Measurements from ENCODE around the gene CTNNA3. TPM values are rescaled to one million over a fixed set of nuclear protein-coding genes. Genes with fewer than 3 reads are reported as not detected.

The CTNNA3 gene
- total RNA-seq, 4 donors from 2014 or later = 1.2 to 7.1 (median 1.3) TPM

DNA sequence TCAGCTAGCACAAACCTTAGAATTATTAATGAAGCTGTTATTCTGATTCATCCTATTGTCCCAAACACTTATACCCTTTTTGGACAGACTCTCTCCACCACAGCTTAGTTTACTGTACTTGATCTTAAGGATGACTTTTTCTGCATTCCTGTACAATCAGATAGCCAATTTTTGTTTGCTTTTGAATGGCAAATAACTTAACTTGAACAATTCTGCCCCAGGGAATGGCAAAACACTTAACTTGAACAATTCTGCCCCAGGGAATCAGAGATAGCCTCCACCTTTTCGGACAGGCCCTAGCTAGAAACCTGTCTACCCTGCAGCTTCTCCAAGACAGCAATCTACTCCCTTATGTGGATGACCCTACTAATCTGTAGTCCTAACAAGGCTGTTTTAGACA is 1438.2 kb downstream of the CTNNA3 start:
- DNase-seq (ENCODE audit: low spot score) (no peak), ATAC-seq (ENCODE audit: low FRiP score) (no peak)
- TF ChIP-seq, protein P1, sequence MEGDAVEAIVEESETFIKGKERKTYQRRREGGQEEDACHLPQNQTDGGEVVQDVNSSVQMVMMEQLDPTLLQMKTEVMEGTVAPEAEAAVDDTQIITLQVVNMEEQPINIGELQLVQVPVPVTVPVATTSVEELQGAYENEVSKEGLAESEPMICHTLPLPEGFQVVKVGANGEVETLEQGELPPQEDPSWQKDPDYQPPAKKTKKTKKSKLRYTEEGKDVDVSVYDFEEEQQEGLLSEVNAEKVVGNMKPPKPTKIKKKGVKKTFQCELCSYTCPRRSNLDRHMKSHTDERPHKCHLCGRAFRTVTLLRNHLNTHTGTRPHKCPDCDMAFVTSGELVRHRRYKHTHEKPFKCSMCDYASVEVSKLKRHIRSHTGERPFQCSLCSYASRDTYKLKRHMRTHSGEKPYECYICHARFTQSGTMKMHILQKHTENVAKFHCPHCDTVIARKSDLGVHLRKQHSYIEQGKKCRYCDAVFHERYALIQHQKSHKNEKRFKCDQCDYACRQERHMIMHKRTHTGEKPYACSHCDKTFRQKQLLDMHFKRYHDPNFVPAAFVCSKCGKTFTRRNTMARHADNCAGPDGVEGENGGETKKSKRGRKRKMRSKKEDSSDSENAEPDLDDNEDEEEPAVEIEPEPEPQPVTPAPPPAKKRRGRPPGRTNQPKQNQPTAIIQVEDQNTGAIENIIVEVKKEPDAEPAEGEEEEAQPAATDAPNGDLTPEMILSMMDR (IDR thresholded peaks at IDR 0.05) = no peak

DNA sequence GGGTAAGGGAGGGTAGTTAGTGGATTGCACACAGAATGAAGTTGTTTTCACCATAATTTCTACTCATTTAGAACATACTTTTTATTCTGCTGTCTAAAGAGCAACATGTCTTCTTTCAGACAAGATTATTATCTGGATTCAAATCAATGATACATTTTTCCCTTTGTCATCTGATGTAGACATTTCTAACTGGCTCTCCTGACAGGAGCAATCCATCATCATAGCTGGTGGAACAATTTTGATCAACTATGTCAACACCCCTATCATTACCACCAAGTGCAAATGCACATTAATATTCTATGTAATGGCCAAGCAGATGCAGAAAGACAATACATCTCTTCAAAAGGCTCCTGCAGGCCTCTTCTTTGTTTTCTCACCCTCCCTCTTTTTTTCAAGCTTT is 1443.0 kb downstream of the CTNNA3 start:
- TF ChIP-seq, protein P1 (IDR thresholded peaks at IDR 0.05) = no peak
- DNase-seq (ENCODE audit: low spot score) (no peak), ATAC-seq (ENCODE audit: low FRiP score) (no peak)

DNA sequence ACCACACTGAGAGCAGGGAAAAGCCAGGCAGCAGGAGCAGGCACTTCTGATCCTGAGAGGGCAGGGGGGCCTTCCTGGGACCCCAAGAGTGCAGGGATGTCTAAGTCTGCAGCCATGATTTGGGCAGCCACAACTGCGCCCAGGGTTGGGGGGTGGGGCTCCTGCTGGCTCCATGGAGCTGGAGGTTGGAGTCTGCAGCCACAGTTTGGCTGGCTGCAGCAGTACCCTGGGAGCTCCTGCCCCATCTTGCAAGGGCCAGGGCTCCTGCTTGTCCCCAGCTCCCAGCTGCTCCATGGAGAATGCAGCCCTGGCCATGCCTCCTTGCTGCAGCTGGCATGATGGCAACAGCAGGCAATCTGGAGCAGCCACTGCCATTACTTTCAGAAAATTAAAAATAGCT is 1449.8 kb downstream of the CTNNA3 start:
- TF ChIP-seq, protein P1 (IDR thresholded peaks at IDR 0.05) = no peak
- no peak for DNase-seq (ENCODE audit: low spot score)
- ATAC-seq (ENCODE audit: low FRiP score) = no peak

DNA sequence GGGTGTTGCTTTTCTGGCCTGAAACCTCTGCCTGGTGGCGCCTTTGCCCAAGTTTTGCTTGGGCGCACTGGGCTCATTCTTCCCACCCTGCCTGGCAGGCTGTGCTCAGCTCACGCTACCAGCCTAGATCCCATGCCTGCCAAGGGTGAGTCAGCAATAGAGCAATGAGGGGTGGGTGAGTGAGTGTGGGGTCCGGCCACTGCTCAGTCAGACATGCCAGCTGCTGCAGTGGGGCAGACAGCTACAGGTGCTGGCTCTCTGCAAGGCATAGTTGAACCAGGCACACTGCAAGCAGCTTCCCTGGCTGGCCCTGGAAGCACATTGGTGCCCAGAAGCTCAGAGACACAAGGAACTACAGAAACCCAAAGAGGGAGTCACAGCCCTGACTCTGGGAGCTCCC is 1451.0 kb downstream of the CTNNA3 start:
- ATAC-seq (ENCODE audit: low FRiP score) (no peak), DNase-seq (ENCODE audit: low spot score) (no peak)

DNA sequence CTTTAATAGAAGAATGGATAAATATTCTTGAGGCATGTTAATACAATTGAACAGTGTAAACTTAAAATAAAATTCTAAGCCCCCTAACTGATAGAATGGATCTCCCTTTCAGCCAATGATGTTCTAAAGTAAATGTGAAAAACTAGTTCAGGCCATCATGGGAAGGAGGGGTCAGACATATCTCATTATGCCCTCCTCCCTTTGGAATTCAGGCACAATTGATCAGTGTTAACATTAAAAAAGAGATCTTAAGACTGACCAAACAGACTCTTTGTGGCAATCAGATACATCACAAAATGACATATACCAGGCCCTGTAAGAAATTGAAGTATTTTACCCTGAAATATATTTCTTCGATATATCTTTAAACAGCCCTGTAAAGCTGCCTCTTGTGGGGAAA is 1453.1 kb downstream of the CTNNA3 start:
- ATAC-seq (ENCODE audit: low FRiP score) (no peak), DNase-seq (ENCODE audit: low spot score) (no peak)
- TF ChIP-seq, protein P1 (IDR thresholded peaks at IDR 0.05) = no peak

More for the DNA sequence above, 1451.0 kb downstream of the CTNNA3 start:
- TF ChIP-seq, protein P1 (IDR thresholded peaks at IDR 0.05) = no peak

DNA sequence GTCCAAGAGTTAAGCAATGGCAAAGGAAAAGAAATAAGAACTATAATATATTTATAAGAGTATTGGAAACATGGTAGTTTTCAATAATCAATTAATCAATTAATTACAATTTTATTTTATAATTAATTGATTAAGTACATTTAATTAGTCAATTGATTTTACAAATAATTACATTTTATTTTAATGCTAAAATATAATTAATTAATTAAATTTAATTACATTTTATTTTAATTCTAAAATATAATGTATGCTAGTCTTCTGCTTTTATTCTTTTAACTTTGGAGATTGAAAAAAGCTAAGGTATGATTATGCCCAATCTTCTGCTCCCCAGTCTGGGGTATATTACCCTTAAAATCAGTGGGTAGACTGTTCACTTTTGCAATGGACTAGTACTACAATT is 1456.9 kb downstream of the CTNNA3 start:
- DNase-seq (ENCODE audit: low spot score) = no peak
- TF ChIP-seq, protein P1 (IDR thresholded peaks at IDR 0.05) = no peak
- no peak for ATAC-seq (ENCODE audit: low FRiP score)

DNA sequence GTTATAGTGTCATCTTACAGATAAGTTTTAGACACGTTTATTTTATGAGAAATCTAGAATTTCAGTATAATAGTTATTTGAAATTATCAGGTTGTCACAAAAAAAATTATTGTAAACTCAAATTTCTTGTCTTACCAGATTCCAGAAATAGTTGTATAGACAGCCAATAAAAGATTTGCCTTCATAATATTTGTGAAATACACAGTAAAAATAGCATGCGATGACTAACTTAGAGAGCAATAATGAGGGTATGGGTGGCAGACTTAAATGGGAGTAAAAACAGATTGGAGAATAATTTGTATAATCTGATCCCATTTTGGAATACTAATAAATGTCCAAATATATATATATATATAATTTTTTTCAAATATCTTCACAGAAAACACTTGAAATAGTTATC is 1457.7 kb downstream of the CTNNA3 start:
- no peak for DNase-seq (ENCODE audit: low spot score)
- ATAC-seq (ENCODE audit: low FRiP score) = no peak
- TF ChIP-seq, protein P1 (IDR thresholded peaks at IDR 0.05) = no peak

Data from omental fat pad (tissue), 4 donors.